Liver (tissue), 9 donors: ENCODE data around the gene TBC1D24. TPM values are rescaled to one million over a fixed set of nuclear protein-coding genes. Genes with fewer than 3 reads are reported as not detected.
"Not testable (repeated sequence)": the region's sequence is repeated elsewhere in the genome, so short reads cannot be mapped to it uniquely, and the experiment has no call there.

ENCODE experiments used
- DNase-seq: peaks from one replicate; pipeline ENCODE4 v3.0.0-alpha.2; 2017; ENCODE audit warnings: low spot score
- H3K27ac ChIP-seq, 2 donors: one replicate each; pipeline ENCODE4 v1.7.0; 2013; ENCODE audit warnings: inconsistent platforms in 2 of 2, low read length in 2 of 2, control low read depth in 1 of 2, low read depth in 1 of 2, mild to moderate bottlenecking in 1 of 2
- H3K27me3 ChIP-seq, 4 donors: one replicate each; pipeline versions ENCODE4 v1.6.1 to v1.7.0; 2013; ENCODE audit warnings: low read length in 3 of 4, inconsistent platforms in 1 of 4, mild to moderate bottlenecking in 1 of 4, moderate library complexity in 1 of 4; ENCODE audit not compliant: control insufficient read depth in 4 of 4, insufficient read depth in 4 of 4
- H3K36me3 ChIP-seq, 4 donors: one replicate each; pipeline versions ENCODE4 v1.6.1 to v1.7.0; 2013; ENCODE audit warnings: low read length in 3 of 4, mild to moderate bottlenecking in 3 of 4, low read depth in 1 of 4, moderate library complexity in 1 of 4; ENCODE audit not compliant: control insufficient read depth in 4 of 4, insufficient read depth in 3 of 4
- H3K4me1 ChIP-seq, 4 donors: one replicate each; pipeline versions ENCODE4 v1.6.1 to v1.7.0; 2013; ENCODE audit warnings: low read length in 3 of 4, mild to moderate bottlenecking in 3 of 4, moderate library complexity in 1 of 4; ENCODE audit not compliant: control insufficient read depth in 4 of 4, insufficient read depth in 4 of 4
- H3K4me3 ChIP-seq, 3 donors: one replicate each; pipeline versions ENCODE4 v1.6.1 to v1.7.0; 2013; ENCODE audit warnings: low read length in 3 of 3, control low read depth in 1 of 3, low read depth in 1 of 3, mild to moderate bottlenecking in 1 of 3
- H3K9ac ChIP-seq, 2 donors: one replicate each; pipeline ENCODE4 v1.7.0; 2013; ENCODE audit warnings: low read length in 2 of 2, mild to moderate bottlenecking in 2 of 2, moderate library complexity in 2 of 2, control low read depth in 1 of 2, low read depth in 1 of 2
- H3K9me3 ChIP-seq, 4 donors: one replicate each; pipeline versions ENCODE4 v1.6.1 to v1.7.0; 2013; ENCODE audit warnings: low read length in 3 of 4; ENCODE audit not compliant: control insufficient read depth in 4 of 4
- EGR1 ChIP-seq, 2 donors: IDR thresholded peaks; 2 replicates each; pipeline ENCODE4 v1.6.1; 2016 to 2018; ENCODE audit warnings: antibody characterized with exemption in 2 of 2, low read depth in 2 of 2
- FOXA1 ChIP-seq: IDR thresholded peaks from 2 replicates; pipeline ENCODE4 v1.6.1; 2016; ENCODE audit warnings: antibody characterized with exemption
- FOXA2 ChIP-seq: IDR thresholded peaks from 2 replicates; pipeline ENCODE4 v1.6.1; 2016; ENCODE audit warnings: antibody characterized with exemption
- GABPA ChIP-seq, 2 donors: IDR thresholded peaks in 1 of 2; conservative IDR thresholded peaks in 1 of 2; 2 replicates each; pipeline ENCODE4 v1.6.1; 2016; ENCODE audit warnings: antibody characterized with exemption in 2 of 2, mild to moderate bottlenecking in 1 of 2, moderate library complexity in 1 of 2
- HNF4A ChIP-seq, 2 donors: conservative IDR thresholded peaks; 2 replicates each; pipeline ENCODE4 v1.6.1; 2016; ENCODE audit warnings: antibody characterized with exemption in 2 of 2, mild to moderate bottlenecking in 2 of 2
- HNF4G ChIP-seq: IDR thresholded peaks from 2 replicates; pipeline ENCODE4 v1.6.1; 2016; ENCODE audit warnings: antibody characterized with exemption
- JUND ChIP-seq, 2 donors: IDR thresholded peaks; 2 replicates each; pipeline ENCODE4 v1.6.1; 2016; ENCODE audit warnings: antibody characterized with exemption in 2 of 2
- NR2F2 ChIP-seq: IDR thresholded peaks from 2 replicates; pipeline ENCODE4 v1.6.1; 2016; ENCODE audit warnings: antibody characterized with exemption
- RAD21 ChIP-seq, 2 donors: IDR thresholded peaks; 2 replicates each; pipeline ENCODE4 v1.6.1; 2016; ENCODE audit warnings: antibody characterized with exemption in 2 of 2, mild to moderate bottlenecking in 2 of 2
- RXRA ChIP-seq, 2 donors: IDR thresholded peaks; 2 replicates each; pipeline ENCODE4 v1.6.1; 2017 to 2018; ENCODE audit warnings: antibody characterized with exemption in 2 of 2, mild to moderate bottlenecking in 1 of 2
- SP1 ChIP-seq: IDR thresholded peaks from 2 replicates; pipeline ENCODE4 v1.6.1; 2018; ENCODE audit warnings: antibody characterized with exemption, mild to moderate bottlenecking
- TAF1 ChIP-seq: conservative IDR thresholded peaks from 2 replicates; pipeline ENCODE4 v1.6.1; 2016; ENCODE audit warnings: antibody characterized with exemption, mild to moderate bottlenecking
- WGBS: extraction: QIAGEN DNeasy Blood & Tissue Kit; methylation state at CpG from one replicate; pipeline ENCODE4 v1.1.7; 2013; 5-methylcytosine and 5-hydroxymethylcytosine counted together
- polyA plus RNA-seq, 2 donors: library from polyadenylated mRNA; stranded (reverse) in 1 of 2; unstranded in 1 of 2; fragments of 200-250 nt in 1 of 2; fragments of >200 nt in 1 of 2; fragmentation: Nextera tagmentation in 1 of 2; extraction: Ambion mirVana in 1 of 2; gene quantifications; one replicate each; pipeline versions ENCODE4 v1.2.1 to v1.2.3, GENCODE V29; 2013 to 2015
- total RNA-seq, 2 donors: library from RNA; depleted of rRNA; stranded (reverse); fragments of >200 nt; gene quantifications; one replicate each; pipeline ENCODE4 v1.2.3, GENCODE V29; 2014
- TF ChIP-seq, protein P1 (sequence below): IDR thresholded peaks from 2 replicates; pipeline ENCODE4 v1.6.1; 2016; ENCODE audit warnings: antibody characterized with exemption, mild to moderate bottlenecking
- TF ChIP-seq, protein P2 (sequence below): IDR thresholded peaks from 2 replicates; pipeline ENCODE4 v1.6.1; 2016; ENCODE audit warnings: antibody characterized with exemption
- TF ChIP-seq, protein P3 (sequence below): IDR thresholded peaks from 2 replicates; pipeline ENCODE4 v1.6.1; 2016; ENCODE audit warnings: antibody characterized with exemption
- TF ChIP-seq, protein P4 (sequence below): IDR thresholded peaks from 2 replicates; pipeline ENCODE4 v1.6.1; 2016; ENCODE audit warnings: antibody characterized with exemption
- donor health status: healthy.
- donor health status: healthy.
- donor health status: healthy.
- donor health status: healthy.
- donor health status: healthy.

Gene TBC1D24
- total and polyA plus RNA-seq, 4 donors = 8.4 to 22.3 (median 11.5) TPM

DNA sequence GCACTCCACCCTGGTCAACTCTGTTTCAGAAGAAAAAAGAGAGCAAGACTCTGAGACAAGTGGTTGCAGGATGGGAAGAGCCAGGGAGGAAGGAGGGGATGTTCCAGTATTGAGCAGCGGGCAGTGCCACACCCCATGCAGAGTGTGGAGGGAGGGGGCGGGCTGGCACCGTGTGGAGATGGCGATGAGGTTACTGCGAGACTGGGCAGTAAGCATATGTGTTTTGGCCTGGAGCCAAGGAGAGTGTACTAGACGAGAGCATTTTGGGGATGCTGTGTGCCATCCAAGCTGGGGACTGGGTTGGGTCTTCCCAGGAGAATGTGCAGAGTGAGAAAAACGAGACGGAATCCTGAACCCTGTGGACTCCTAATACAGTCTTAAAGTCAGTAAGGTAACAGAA is 3.4 kb downstream of the TBC1D24 start (continued):
- TF ChIP-seq, protein P1, sequence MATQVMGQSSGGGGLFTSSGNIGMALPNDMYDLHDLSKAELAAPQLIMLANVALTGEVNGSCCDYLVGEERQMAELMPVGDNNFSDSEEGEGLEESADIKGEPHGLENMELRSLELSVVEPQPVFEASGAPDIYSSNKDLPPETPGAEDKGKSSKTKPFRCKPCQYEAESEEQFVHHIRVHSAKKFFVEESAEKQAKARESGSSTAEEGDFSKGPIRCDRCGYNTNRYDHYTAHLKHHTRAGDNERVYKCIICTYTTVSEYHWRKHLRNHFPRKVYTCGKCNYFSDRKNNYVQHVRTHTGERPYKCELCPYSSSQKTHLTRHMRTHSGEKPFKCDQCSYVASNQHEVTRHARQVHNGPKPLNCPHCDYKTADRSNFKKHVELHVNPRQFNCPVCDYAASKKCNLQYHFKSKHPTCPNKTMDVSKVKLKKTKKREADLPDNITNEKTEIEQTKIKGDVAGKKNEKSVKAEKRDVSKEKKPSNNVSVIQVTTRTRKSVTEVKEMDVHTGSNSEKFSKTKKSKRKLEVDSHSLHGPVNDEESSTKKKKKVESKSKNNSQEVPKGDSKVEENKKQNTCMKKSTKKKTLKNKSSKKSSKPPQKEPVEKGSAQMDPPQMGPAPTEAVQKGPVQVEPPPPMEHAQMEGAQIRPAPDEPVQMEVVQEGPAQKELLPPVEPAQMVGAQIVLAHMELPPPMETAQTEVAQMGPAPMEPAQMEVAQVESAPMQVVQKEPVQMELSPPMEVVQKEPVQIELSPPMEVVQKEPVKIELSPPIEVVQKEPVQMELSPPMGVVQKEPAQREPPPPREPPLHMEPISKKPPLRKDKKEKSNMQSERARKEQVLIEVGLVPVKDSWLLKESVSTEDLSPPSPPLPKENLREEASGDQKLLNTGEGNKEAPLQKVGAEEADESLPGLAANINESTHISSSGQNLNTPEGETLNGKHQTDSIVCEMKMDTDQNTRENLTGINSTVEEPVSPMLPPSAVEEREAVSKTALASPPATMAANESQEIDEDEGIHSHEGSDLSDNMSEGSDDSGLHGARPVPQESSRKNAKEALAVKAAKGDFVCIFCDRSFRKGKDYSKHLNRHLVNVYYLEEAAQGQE = no peak

DNA sequence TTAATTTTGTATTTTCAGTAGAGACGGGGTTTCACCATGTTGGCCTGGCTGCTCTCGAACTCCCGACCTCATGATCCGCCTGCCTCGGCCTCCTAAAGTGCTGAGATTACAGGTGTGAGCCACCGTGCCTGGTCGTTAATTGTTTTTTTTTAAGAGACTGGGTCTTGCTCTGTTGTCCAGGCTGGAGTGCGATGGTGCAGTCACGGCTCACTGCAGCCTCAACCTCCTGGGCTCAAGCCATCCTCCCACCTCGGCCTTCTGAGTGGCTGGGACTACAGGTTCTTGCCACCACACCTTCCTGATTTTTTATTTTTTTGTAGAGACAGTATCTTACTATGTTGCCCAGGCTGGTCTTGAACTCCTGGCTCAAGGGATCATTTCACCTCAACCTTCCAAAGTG is 5.1 kb downstream of the TBC1D24 start:
- H3K27ac ChIP-seq, H3K9me3 ChIP-seq, H3K27me3 ChIP-seq, H3K4me3 ChIP-seq, H3K36me3 ChIP-seq, H3K9ac ChIP-seq, DNase-seq: not testable (repeated sequence)
- peaks cover 16 to 60% (median 43%) of the 10 kb centered on the region in 4 donors for H3K4me1 ChIP-seq
- WGBS = 98% methylated on average over 10 of the region's 10 CpGs

DNA sequence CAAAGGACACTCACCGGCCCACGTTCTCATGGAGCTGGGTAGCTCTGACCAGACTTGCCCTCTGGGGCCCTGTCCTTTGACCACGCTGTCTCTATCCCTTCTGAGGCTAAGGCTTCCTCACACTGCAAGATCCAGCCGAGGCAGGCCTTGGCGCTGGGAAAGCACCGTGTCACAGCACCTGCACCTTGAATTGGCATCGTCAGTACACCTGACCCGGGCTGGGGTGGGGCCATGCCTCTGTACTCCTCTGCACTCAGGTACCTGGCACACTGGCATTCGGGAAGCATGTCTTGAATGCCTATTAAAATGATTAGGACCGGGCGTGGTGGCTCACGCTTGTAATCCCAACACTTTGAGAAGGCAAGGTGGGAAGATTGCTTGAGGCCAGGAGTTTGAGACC is 6.0 kb downstream of the TBC1D24 start:
- TF ChIP-seq SP1 (no peak), RXRA (IDR thresholded peaks at IDR 0.05) (no peak), GABPA (IDR thresholded peaks at IDR 0.05 in 1 of 2, conservative IDR thresholded peaks at IDR 0.05 in 1 of 2) (no peak), JUND (IDR thresholded peaks at IDR 0.05) (no peak), RAD21 (IDR thresholded peaks at IDR 0.05) (no peak), HNF4G (no peak), HNF4A (conservative IDR thresholded peaks at IDR 0.05) (no peak), EGR1 (IDR thresholded peaks at IDR 0.05; ENCODE audit: low read depth in 2 of 2) (no peak)
- TF ChIP-seq, protein P2, sequence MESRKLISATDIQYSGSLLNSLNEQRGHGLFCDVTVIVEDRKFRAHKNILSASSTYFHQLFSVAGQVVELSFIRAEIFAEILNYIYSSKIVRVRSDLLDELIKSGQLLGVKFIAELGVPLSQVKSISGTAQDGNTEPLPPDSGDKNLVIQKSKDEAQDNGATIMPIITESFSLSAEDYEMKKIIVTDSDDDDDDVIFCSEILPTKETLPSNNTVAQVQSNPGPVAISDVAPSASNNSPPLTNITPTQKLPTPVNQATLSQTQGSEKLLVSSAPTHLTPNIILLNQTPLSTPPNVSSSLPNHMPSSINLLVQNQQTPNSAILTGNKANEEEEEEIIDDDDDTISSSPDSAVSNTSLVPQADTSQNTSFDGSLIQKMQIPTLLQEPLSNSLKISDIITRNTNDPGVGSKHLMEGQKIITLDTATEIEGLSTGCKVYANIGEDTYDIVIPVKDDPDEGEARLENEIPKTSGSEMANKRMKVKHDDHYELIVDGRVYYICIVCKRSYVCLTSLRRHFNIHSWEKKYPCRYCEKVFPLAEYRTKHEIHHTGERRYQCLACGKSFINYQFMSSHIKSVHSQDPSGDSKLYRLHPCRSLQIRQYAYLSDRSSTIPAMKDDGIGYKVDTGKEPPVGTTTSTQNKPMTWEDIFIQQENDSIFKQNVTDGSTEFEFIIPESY = no peak
- Histone ChIP-seq H3K4me1 (peaks cover 19 to 65% (median 44%) of the 10 kb centered on the region in 4 donors), H3K4me3 (no peak overlapping the region), H3K9ac (no peak overlapping the region), H3K27me3 (no peaks in the 10 kb centered on the region), H3K27ac (no peak overlapping the region), H3K36me3 (no peaks in the 10 kb centered on the region), H3K9me3 (no peaks in the 10 kb centered on the region)
- DNase-seq = no peak
- 88% methylated on average over 12 of the region's 12 CpGs for WGBS

DNA sequence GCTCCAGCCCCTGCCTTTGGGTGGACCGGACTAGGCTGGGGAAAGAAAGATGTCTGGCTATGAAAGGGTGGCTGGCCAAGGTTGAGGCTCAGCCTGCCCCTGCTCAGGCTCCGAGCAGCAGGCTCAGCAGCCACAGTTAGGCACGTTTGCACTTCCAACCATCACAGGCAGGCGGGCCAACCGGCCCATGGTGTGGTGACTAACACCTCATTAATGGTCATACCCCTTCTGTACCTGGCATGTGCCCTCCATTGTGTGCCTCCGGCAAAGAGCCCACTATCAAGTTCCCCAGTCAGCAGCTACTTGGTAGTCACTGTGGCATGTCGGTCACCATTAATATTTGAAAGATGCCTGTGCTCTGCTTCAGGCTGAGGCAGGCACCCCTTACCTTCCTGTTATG is 6.7 kb downstream of the TBC1D24 start:
- Histone ChIP-seq H3K4me3 (no peak overlapping the region), H3K9me3 (no peaks in the 10 kb centered on the region), H3K36me3 (no peaks in the 10 kb centered on the region), H3K27ac (no peak overlapping the region), H3K9ac (no peak overlapping the region), H3K4me1 (peaks cover 20 to 57% (median 40%) of the 10 kb centered on the region in 4 donors), H3K27me3 (no peaks in the 10 kb centered on the region)
- no peak for DNase-seq
- WGBS = 88% methylated on average over 7 of the region's 7 CpGs
- TF ChIP-seq JUND (IDR thresholded peaks at IDR 0.05) = no peak
- TF ChIP-seq NR2F2 = no peak
- TF ChIP-seq FOXA1 = no peak
- TF ChIP-seq HNF4G = no peak
- no peak for TF ChIP-seq FOXA2
- TF ChIP-seq RXRA (IDR thresholded peaks at IDR 0.05) = no peak
- TF ChIP-seq HNF4A (conservative IDR thresholded peaks at IDR 0.05) = no peak
- TF ChIP-seq, protein P2 = no peak
- TF ChIP-seq, protein P3, sequence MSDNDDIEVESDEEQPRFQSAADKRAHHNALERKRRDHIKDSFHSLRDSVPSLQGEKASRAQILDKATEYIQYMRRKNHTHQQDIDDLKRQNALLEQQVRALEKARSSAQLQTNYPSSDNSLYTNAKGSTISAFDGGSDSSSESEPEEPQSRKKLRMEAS = no peak
- TF ChIP-seq RAD21 (IDR thresholded peaks at IDR 0.05) = no peak
- TF ChIP-seq, protein P4, sequence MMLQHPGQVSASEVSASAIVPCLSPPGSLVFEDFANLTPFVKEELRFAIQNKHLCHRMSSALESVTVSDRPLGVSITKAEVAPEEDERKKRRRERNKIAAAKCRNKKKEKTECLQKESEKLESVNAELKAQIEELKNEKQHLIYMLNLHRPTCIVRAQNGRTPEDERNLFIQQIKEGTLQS = no peak
- no peak for TF ChIP-seq TAF1
- TF ChIP-seq GABPA (IDR thresholded peaks at IDR 0.05 in 1 of 2, conservative IDR thresholded peaks at IDR 0.05 in 1 of 2) = no peak
